Stimulated activated CD8-positive, alpha-beta memory T cell treated with anti-CD3 and anti-CD28 coated beads, Interleukin-4, amount 100 ng/mL, for 24 hours (primary cell): Measurements from ENCODE around the gene PRICKLE2.

Experiments used
- DNase-seq: peaks from one replicate; pipeline ENCODE4 v3.0.0-alpha.2; 2020; ENCODE audit warnings: low read depth

PRICKLE2 gene

DNA sequence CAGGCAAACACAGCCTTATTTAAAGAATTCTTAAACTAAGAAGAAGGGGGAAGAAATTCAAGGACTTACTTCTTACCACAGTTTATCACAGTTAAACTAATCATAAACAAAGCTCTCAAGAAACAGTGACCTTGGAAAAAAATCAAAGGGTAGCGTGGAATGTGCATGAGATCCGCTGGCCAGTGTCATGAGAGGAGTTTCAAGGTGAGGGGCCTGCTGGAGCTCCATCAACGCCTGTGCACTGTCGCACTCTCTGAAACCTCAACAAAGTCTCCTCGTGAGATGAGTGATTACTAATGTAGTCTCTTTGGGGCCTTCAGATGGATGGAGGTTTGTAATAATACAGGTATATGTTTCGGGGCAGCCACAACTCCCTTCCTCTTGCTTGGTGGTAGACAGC is 28.4 kb upstream of the PRICKLE2 start:
- no peak for DNase-seq

DNA sequence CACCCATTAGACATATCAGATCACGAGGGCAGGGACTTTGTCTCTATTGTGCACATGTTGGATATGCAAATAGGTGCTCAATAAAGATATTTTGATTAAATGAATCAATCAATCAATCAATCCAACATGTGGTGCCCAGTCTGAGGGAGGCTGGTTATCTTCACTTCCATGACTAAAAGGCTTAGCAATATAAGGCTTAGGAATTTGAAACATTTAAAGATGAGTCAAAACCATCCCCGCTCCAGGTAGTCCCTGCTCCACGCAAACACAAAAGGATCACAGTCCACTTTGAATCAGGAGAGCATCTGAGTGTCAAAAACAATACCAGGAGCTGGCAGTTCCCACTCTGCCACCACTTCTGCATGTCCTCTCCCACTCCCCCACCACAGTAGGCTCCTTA is 25.8 kb upstream of the PRICKLE2 start:
- DNase-seq: no peak

DNA sequence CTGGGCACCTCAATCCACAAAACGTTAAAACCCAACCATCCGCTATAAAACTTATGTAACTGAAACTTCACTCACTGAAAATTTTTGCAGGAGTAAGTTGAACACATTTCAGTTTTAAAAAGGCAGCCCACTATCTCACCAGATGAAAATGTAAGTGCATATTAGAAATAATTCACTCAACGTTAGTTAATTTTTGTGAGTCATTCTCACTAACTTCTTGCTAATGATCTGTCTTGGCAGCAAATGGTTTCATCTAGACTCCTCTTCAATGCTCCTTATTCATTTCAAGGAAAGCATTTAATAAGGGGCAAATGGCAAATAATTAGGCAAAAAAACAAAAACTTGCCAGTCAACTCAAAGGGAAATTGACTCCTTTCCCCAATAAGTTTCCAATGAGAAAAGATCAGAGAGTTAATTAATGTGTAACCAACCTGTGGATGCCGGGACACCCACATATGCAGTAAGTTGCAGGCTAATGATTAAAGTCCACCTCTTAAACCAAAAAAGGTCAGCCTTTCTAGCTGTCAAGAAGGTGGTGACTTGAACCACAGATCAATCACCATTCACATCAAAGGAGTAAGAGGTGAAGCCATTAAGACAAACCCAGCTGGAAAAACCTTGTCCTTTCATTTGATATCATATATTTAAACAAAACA is 22.9 kb upstream of the PRICKLE2 start:
- no peak for DNase-seq

DNA sequence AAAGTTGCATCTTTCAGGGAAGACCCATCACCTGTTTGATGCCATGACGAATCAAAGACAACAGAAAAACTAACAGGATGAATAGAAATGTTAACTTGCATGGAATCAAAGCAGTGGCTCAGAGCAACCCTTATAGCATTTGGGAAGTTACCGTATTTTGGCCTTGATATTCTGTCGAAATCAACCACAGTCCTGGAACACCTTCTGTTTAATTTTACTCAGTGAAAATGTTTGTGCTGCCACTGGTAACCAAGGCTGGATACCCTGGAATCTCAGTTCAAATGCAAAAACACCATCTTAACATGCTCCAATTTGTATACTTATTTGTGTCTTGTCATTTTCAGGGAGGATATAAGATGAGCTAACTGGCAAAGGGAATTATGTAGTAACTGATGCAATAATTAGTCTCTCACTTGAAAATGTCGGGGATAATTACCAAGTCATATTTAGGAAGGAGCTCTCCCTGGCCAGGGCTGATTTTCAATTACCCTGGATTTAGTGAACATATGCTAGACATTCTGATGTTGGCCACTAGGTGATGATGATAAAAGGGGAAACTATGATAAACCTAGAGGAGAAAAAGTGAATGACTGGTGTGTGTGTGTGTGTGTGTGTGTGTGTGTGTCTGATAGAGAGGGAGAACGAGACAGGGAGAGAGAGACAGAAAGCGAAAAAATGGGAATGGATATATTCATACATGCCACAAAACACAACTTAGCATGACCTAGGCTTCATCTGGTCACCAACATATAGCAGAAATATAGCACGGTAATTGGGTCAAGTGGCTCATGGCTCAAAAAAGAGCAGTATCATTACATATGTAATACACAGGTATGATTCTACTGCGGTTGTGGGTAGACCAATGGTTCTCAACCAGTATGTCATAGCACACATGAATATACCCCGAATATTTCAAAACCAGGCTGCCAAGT is 19.0 kb upstream of the PRICKLE2 start:
- no peak for DNase-seq

DNA sequence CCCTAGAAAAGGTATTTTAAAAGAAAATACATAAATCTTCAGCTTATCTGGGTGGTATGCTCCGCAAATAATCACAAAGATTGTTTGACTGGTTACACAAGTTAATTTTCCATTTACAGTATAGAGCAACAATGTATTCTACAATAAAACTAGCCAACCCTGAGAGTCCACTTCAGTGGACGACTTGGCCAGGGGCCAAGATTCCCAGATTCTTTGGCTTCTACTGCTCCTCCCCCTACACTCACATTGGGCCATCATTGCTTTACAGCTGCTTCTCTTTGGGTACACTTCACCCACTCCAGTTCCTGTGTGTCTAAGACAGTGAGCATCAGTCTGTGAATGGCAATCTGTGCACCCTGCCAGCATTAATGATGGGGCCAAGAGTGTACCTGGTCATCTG is 17.2 kb upstream of the PRICKLE2 start:
- DNase-seq: no peak

DNA sequence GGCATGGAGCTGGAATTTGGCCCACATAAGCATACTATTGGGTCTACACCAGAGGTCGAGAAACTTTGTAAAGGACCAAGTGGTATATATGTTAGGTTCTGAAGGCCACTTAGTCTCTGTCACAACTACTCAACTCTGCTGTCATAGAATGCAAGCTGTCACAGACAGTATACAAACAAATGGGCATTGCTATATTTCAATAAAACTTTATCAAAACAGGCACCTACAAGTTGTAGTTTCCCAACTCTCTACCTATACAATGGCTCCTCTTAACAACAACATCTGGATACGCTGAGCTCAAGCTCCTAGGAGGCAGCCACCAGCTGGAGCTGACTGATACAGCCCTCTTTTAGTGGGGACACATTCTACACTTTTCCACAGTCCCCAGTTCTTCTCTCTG is 15.7 kb upstream of the PRICKLE2 start:
- no peak for DNase-seq

DNA sequence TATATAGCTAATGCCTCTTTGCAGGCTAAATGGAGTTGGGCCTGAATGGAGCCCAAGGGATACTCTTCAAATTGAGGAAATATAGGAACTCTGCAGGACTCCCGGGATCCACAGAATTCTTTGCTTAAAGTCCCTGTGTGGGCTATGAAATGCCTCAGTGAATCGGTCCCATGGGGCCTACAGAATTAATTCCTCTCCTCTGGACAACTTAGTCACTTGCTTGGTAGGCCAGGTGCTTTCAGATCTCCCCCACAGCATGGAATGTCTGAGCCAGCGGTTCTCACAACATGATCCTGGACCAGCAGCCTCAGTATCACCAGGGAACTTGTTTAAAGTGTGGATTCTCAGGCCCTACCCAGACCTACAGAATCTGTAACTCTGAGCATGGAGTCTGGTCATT is 15.1 kb upstream of the PRICKLE2 start:
- no peak for DNase-seq

DNA sequence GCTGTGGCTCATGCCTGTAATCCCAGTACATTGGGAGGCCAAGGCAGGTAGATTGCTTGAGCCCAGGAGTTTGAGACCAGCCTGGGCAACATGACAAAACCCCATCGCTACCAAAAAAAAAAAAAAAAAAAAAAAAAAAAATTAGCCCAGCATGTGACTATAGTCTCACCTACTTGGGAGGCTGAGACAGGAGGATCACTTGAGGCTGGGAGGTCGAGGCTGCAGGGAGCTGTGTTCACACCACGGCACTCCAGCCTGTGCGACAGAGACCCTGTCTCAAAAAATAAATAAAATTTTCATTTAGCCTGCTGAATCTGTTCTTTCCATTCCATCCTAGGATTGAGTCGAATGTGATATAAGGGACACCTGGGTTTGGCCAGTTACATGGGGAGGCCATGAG is 14.6 kb upstream of the PRICKLE2 start:
- no peak for DNase-seq

DNA sequence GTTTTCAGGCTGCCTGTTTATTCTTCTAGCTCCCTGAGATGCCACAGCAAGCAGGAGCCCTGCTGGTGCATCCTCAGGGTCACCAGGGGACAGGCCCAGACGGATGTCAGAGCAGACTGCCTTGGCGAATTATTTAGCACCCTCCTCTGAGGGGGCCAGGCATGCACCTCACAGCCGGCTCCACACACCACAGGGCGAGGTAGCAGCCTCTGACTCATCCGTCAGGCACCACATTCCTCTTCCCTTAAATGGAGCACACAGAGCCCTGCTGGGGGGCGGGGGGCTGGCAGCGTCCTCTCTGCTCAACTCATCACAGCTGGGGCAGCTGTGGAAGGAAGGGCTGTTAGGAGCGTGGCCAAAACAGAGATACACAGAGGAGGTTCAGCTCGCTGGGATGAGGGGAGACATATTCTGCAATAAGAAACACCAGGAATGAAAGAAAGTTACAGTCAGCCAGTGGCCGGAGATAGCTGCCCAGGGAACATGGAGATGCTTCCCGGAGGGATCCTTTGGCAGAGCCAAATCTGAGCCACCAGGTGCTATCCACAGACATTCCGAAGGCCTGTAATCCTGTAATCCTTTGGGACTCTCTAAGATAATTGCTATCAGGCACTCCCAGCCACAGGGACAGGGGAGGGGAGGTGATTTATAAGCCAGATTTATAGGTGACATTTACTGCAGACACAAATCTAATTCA is 13.9 kb upstream of the PRICKLE2 start:
- DNase-seq: no peak

DNA sequence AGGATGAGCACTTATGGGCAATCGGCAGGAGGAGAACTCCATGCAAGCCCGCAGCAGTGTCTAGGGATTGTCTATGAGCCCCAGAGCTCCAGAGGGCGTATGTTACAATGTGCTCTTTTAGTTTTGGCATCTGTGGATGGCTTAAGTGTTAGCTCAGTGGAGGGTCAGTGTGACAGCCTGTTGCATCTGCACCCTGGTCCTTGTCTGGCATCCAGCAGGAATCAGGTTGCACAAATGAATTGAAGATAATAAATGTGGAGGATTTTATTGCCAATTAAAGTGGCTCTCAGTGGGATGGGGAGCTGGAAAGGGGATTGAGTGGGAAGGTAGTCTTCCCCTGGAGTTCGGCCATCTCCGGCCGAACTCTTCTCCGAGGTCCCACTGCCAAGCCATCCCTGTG is 11.8 kb upstream of the PRICKLE2 start:
- no peak for DNase-seq

DNA sequence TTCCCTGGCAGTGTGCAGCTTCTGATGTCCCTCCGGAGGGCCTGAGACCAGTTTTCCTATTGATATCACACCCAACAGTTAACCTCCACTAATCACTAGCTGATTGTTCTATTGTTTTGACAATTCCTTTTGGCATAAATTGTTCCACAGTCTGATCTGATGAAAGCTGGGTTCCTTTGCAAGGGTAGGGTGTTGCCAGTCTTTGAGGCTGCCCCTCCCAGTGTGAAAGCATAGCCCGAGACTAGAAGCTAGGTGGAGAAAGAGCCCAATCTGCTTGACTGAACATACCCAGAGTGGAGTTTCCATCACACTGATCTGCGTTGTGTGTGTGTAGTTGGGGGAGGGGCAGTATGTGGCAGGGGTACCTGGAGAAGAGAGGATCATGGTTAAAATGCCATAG is 10.3 kb upstream of the PRICKLE2 start:
- DNase-seq: no peak

DNA sequence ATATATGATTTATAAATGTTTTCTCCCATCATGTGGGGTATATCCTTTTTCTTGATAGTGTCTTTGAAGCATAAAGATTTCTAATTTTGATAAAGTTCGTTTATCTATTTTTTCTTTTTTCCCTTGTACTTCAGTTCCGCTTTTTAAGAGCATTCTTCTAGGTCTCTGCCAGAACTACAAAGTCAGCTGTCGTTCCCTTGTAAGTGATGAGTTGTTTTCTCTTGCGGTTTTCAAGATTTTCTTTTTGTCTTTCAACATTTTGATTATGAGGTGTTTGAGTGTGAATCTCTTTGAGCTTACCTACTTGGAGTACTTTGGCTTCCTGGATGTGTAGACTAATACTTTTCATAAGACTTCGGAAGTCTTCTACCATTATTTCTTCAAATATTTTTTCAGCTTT is 9.3 kb upstream of the PRICKLE2 start:
- DNase-seq: no peak

DNA sequence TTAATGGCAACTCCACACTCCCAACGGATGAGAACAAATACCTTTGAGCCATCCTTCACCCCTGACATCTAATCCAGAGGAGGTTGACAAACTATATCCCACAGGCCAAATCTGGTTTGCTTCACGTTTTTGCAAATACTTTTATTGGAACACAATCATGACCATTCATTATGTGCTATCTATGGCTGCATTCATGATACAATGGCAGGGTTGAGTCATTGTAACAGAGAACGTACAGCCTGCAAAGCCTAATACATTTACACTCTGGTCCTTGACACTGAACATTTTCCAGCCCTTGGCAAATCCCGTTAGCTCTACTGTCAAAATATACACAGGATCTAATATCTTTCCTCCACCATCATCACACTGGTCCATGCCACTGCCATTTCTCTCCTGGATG is 7.6 kb upstream of the PRICKLE2 start:
- no peak for DNase-seq

DNA sequence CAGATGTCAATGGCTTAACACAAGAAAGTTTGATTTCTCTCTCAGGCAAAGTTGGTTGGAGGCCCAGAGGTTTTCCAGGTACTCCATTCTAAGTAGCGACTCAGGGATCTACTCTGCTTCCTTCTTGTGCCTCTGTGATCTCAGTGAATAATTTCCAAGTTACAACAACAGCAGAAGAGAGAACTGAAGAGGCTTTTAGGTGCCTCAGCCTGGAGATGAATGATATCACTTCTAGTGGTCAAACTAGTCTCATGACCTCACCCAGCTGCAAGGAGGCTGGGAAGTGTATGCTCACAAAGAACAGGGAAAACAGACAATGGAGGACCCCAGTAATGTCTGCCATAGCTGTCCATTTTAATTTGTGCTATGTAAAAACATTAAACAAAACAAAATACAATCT is 4.6 kb upstream of the PRICKLE2 start:
- no peak for DNase-seq

DNA sequence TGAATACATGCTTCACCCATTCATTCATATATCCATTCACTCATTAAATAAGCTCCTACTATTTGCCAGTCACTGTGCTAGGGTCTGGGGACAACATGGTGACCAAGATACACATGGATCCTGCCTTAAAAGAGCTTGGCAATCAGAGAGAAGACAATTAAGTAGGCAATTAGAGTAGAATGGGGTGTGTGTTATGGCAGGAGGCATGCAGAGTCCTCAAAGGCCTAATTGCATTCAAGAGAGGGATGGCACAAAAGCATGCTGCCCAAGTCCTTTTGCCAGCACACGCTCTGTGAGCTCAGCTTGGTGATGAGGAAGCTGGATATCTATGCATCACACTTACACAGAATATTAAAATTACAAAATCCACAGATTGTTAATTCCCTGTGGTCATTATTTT is 2.8 kb upstream of the PRICKLE2 start:
- no peak for DNase-seq

DNA sequence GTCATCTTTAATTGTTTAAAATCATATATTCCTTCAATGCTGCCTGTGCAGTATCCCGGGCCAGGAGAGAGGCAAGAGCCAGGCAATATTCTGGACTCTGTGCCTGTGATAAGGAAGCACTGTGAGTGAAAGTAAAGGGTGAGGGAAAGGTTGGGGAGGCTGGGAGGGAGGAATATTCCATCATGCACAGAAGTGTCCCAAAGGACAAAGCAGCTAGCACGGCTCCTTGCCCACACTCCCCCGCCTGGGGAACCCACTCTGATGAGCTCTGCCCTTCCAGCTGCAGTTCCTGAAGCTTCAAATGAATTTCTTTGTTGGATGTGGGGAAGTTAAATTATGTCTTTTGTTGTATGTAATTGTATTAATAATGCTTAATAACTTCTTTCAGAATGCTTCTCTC is 1.5 kb upstream of the PRICKLE2 start:
- no peak for DNase-seq

DNA sequence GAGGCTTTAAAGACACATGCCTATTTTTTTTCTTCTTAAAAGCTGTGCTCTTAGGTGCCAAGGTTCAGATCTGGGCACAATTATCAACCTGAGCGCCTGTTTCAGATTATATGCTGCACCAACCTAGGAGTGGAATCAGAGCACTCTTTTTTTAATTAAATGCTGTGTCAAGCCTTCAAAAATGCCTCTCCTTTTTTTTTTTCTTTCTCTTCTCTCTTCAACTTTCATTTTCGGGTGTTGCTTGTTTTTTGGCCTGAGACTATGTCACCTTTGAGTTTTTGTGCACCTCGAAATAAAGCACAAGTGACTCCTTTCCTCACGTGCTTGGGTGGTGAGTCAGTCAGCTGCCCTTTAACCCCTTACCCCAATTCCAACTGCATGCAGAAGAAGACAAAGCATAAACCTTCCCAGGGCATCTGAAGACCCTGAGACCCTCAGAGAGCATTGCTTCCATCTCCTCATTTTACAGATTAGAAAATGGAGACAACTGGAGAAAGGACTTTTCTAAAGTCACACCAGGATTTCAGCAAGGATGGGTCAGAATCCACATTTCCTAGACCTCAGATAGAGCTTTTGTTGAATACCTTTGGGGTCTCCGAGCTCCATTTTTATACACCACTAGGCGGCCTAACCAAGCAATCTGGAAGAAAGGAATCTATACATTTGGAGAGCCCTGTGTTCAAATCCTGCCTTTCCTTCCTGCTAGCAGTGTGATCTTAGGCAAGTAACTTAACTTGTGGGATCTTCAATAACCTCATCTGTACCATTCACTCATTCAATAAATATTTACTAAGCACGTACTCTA is 631 bp upstream of the PRICKLE2 start:
- DNase-seq: no peak

DNA sequence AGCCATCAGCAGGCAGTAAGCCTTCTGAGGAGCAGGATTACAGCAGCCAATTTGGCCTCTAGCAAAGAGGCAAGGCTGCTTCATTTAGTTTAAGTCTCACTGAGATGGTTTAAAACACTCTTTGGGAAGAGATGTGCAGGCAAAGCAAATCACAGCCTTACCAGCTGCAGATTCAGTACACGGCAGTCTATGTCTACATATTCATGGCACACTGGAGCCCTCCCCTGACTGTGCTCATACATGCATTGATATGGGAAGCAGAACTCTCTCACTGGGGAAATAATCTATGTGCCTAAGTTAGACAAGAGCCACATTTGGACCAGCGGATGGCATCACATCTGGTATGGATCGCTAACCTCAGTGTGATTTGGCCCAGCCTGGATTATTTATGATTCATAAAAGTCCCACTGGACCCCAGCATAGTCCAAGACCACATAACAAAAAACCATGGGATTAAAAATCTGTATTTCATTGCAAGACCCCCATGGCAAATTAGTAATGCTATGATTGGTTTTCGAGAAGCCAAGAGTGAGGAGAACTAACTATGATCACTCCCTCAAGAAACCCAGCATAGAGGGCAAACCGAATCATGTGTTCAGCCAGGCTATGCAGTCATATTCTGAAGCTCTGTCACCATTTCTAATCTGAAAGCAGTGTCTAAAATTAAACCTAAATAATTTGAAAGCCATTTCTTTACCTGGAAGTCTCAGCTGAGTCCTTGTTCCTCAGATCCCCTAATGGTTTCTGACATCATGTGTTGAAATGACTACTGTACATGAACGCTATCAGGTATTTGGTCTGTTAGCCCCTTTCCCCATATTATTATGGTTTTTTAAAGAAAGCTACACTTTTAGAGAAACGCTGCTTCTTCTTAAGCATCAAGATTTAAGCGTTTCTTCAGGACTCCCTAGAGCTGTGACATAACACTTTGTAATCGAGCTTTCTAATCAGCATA is 1.2 kb downstream of the PRICKLE2 start:
- no peak for DNase-seq

DNA sequence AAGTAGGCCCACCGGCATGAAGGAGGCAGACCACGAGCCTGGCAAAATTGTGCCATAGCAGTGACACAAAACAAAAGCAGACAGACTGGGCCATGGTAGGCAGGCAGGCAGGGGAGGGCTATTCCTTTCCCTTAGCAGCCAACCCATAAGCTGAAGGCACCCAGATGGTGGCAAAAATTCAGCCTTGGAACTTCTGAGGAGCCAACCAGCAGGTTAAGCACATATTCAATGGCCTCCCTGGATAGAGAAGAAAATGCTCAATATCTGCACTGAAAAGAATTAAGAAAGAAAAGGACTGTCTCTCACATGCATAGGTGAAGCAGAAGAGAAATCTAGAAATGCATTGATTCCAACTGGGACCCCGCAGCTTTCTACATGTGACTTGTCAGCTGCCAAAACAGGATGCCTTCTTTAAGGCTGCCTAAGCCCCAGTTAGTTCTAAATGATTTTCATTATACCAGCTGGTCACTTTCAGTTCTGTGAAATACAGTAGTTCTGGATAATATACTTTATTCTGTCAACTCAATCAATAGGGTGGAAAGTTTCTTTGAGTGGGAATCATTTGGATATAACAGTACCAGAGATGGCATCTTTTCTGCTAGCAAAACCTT is 2.7 kb downstream of the PRICKLE2 start:
- no peak for DNase-seq

DNA sequence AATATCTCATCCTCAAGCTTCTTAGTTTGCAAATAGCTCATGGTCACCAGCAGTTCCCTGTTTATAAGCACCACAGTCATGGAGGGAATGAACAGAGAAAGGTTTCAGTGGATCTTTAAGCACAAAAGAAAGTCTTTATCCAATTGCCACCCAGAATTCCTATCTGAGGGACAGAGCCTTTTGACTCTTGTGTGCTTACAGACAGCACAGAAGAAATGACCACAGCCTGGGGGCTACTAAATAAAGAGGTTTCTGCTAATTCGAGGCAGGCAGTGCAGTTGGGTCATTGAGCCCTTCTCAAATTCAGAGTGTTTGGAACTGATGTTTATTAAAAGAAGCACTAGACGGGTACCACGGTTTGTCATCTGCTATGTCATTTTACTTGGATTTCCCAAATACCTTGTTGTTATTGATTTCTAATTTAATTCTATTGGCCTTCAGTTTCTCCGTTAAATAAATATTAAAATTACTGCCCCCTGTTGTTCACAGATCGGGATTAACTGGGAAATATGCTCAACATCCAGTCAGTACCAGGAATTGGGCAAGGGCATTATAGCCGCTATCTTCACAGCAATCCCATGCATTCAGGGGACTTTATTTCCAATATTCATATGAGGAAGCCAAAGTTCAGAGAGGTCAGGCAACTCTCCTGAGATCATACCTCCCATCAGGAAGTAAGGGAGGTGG is 3.6 kb downstream of the PRICKLE2 start:
- no peak for DNase-seq
